Endothelial cell of umbilical vein (primary cell): ENCODE results near the gene USP47. TPM values are rescaled to one million over a fixed set of nuclear protein-coding genes. Genes with fewer than 3 reads are reported as not detected.

Experiments used
- BruUV-seq: library from RNA; stranded (reverse); fragments of 400-500 nt; replicated peaks from 2 replicates; lab custom pipeline; 2021; lab: Mats Ljungman, UMichigan
- CTCF ChIA-PET: fragments of 300-600, 350-600 bp; sonication (Branson Sonifier 250); formaldehyde crosslinking; loops from one replicate; lab custom pipeline; 2021; ENCODE audit warnings: antibody characterized with exemption, inconsistent platforms; lab: Charles Lee
- POLR2A ChIA-PET: fragments of 300-600, 350-600 bp; sonication (Branson Sonifier 250); formaldehyde crosslinking; loops from one replicate; lab custom pipeline; 2021; ENCODE audit warnings: antibody characterized with exemption, inconsistent platforms; lab: Charles Lee
- DNase-seq: peaks from one replicate; pipeline ENCODE4 v3.0.0-alpha.2; 2011; ENCODE audit warnings: low read depth, low spot score
- FAIRE-seq: peaks from 2 replicates; lab custom pipeline; 2011; peaks lifted over from hg19 to GRCh38; lab: Jason Lieb, UNC
- H2AFZ ChIP-seq: 2 replicates; pipeline ENCODE4 v1.6.0; 2012; ENCODE audit warnings: low read depth, low read length, control low read depth, inconsistent platforms
- H3K27ac ChIP-seq: 2 replicates; pipeline ENCODE4 v1.5.1; 2011; ENCODE audit warnings: low read depth, mild to moderate bottlenecking, control low read depth, low read length, moderate library complexity; ENCODE audit not compliant: insufficient read depth
- H3K27me3 ChIP-seq, 2 experiments: 2 replicates each; pipeline versions ENCODE4 v1.6.0 to v1.6.1; 2011; ENCODE audit warnings: low read length in 2 of 2, mixed read lengths in 1 of 2; ENCODE audit not compliant: control insufficient read depth in 2 of 2, insufficient read depth in 2 of 2
- H3K36me3 ChIP-seq, 2 experiments: 2 replicates in 1 of 2; 3 replicates in 1 of 2; pipeline ENCODE4 v1.5.1; 2011; ENCODE audit warnings: low read length in 2 of 2, mild to moderate bottlenecking in 1 of 2, moderate library complexity in 1 of 2; ENCODE audit not compliant: control insufficient read depth in 2 of 2, insufficient read depth in 2 of 2; ENCODE audit errors: extremely low read depth in 1 of 2
- H3K4me1 ChIP-seq: 3 replicates; pipeline ENCODE4 v1.5.1; 2011; ENCODE audit warnings: mild to moderate bottlenecking, low read length; ENCODE audit not compliant: control insufficient read depth, insufficient read depth; ENCODE audit errors: extremely low read depth
- H3K4me2 ChIP-seq: 2 replicates; pipeline ENCODE4 v1.6.1; 2011; ENCODE audit warnings: low read length, control low read depth, mixed read lengths; ENCODE audit not compliant: insufficient read depth
- H3K4me3 ChIP-seq, 3 experiments: fragments of 200-600 bp in 1 of 3; sonication (generic), shearing (Covaris generic) in 1 of 3; replicated peaks in 1 of 3; 2 replicates each; pipeline ENCODE4 v1.5.1; 2011 to 2016; ENCODE audit warnings: control low read depth in 3 of 3, low read length in 3 of 3, mild to moderate bottlenecking in 2 of 3, inconsistent platforms in 1 of 3, low read depth in 1 of 3, moderate library complexity in 1 of 3; ENCODE audit not compliant: insufficient read depth in 1 of 3
- H3K79me2 ChIP-seq: 2 replicates; pipeline ENCODE4 v1.6.0; 2012; ENCODE audit warnings: low read length, inconsistent platforms; ENCODE audit not compliant: control insufficient read depth, insufficient read depth
- H3K9ac ChIP-seq: replicated peaks from 2 replicates; pipeline ENCODE3; 2011; ENCODE audit warnings: low read length, control low read depth; ENCODE audit not compliant: insufficient read depth; ENCODE audit errors: extremely low read depth
- H3K9me1 ChIP-seq: replicated peaks from 3 replicates; pipeline ENCODE4 v1.6.0; 2011; ENCODE audit warnings: mild to moderate bottlenecking, low read length; ENCODE audit not compliant: control insufficient read depth, insufficient read depth; ENCODE audit errors: extremely low read depth
- H3K9me3 ChIP-seq: replicated peaks from 2 replicates; pipeline ENCODE4 v1.5.1; 2012; ENCODE audit warnings: low read length, inconsistent platforms; ENCODE audit not compliant: control insufficient read depth, insufficient read depth
- H4K20me1 ChIP-seq: replicated peaks from 2 replicates; pipeline ENCODE3; 2011; ENCODE audit warnings: mild to moderate bottlenecking, low read length; ENCODE audit not compliant: control insufficient read depth, insufficient read depth; ENCODE audit errors: extremely low read depth
- CTCF ChIP-seq, 2 donors: IDR thresholded peaks; 1 replicate in 1 of 2; 2 replicates in 1 of 2; pipeline ENCODE4 v1.5.1; 2011; ENCODE audit warnings: low read length in 2 of 2, mild to moderate bottlenecking in 2 of 2, moderate library complexity in 2 of 2, control low read depth in 1 of 2, inconsistent platforms in 1 of 2, low read depth in 1 of 2; ENCODE audit not compliant: insufficient read depth in 1 of 2; ENCODE audit errors: extremely low read depth in 1 of 2
- EZH2 ChIP-seq: IDR thresholded peaks from 2 replicates; pipeline ENCODE4 v1.6.1; 2012; ENCODE audit warnings: borderline replicate concordance, low read depth, mild to moderate bottlenecking, moderate library complexity, low read length, inconsistent platforms; ENCODE audit not compliant: severe bottlenecking
- FOS ChIP-seq: IDR thresholded peaks from 2 replicates; pipeline ENCODE4 v1.6.1; 2011; ENCODE audit warnings: mild to moderate bottlenecking, low read length, moderate library complexity, borderline replicate concordance; ENCODE audit not compliant: insufficient read depth
- GATA2 ChIP-seq: IDR thresholded peaks from 2 replicates; pipeline ENCODE4 v1.7.0; 2011; ENCODE audit warnings: low read depth, mild to moderate bottlenecking, moderate library complexity, mixed read lengths, low read length; ENCODE audit not compliant: insufficient read length, insufficient read depth
- JUN ChIP-seq: IDR thresholded peaks from 2 replicates; pipeline ENCODE4 v1.6.1; 2011; ENCODE audit warnings: borderline replicate concordance, low read depth; ENCODE audit not compliant: insufficient read length, insufficient read depth
- MAX ChIP-seq: IDR thresholded peaks from 2 replicates; pipeline ENCODE4 v1.6.1; 2011; ENCODE audit not compliant: insufficient read depth, insufficient read length
- MYC ChIP-seq: IDR thresholded peaks from one replicate; pipeline ENCODE4 v1.6.1; 2011; ENCODE audit warnings: mild to moderate bottlenecking, low read depth, low read length
- POLR2A ChIP-seq: IDR thresholded peaks from 2 replicates; pipeline ENCODE4 v1.6.1; 2012; ENCODE audit warnings: low read depth, mild to moderate bottlenecking, control low read depth, low read length
- POLR2AphosphoS5 ChIP-seq: IDR thresholded peaks from 2 replicates; pipeline ENCODE4 v1.6.1; 2012; ENCODE audit warnings: low read depth, mild to moderate bottlenecking, control low read depth, low read length, moderate library complexity; ENCODE audit not compliant: insufficient read depth
- dilution Hi-C: fragments of 300-500 bp; cut with MboI; formaldehyde crosslinking; loops from one replicate; pipeline ENCODE4 v1.15.0; 2019; ENCODE audit warnings: low sequenced_read_pairs; ENCODE audit not compliant: extremely low pct_ligation_motif_present
- intact Hi-C: fragments of 100-400 bp; cut with micrococcal nuclease; formaldehyde crosslinking; loops from one replicate; pipeline ENCODE4 v1.10.0; 2022
- polyA plus RNA-seq, 4 experiments: library from polyadenylated mRNA; depleted of rRNA in 3 of 4; stranded (reverse) in 3 of 4; unstranded in 1 of 4; fragments of >200 nt; gene quantifications; 2 replicates each; pipeline versions ENCODE4 v1.2.1 to v1.2.3, GENCODE V29; 2011 to 2012; ENCODE audit warnings: missing spikeins in 1 of 4
- total RNA-seq: library from RNA; stranded (reverse); gene quantifications from 2 replicates; pipeline ENCODE4 v1.2.3, GENCODE V29; 2021

Gene USP47
- total and polyA plus RNA-seq, 2 donors (not counting 3 experiments of a cell fraction or from before 2014, with no cell fraction given) = 7.8 to 38.0 TPM

- H3K9ac ChIP-seq = no peak overlapping the region
- H3K4me3 ChIP-seq = no peak overlapping the region
- H3K27me3 ChIP-seq = no peaks in the 10 kb centered on the region
- intact Hi-C loops (no loop called here), dilution Hi-C loops (no loop called here)
- no peaks in the 10 kb centered on the region for H3K9me3 ChIP-seq
- H3K79me2 ChIP-seq = no peaks in the 10 kb centered on the region
- ChIA-PET CTCF (interaction anchor here (1.3 kb wide), 1 partner anchor 15 kb away, joined by 3 read pairs; no protein-coding TSS in a partner anchor), POLR2A (no interaction called here)
- no peak overlapping the region for H3K27ac ChIP-seq
- FAIRE-seq = no peak
- H2AFZ ChIP-seq = no peak overlapping the region
- no peak for DNase-seq
- H3K9me1 ChIP-seq = no peaks in the 10 kb centered on the region
- H3K36me3 ChIP-seq = peaks cover 2 to 25% of the 10 kb centered on the region in 2 experiments
- H3K4me2 ChIP-seq = no peak overlapping the region
- TF ChIP-seq JUN = no peak
- no peak for TF ChIP-seq GATA2
- TF ChIP-seq POLR2A = no peak
- H4K20me1 ChIP-seq = no peaks in the 10 kb centered on the region
- peaks cover 22% of the 10 kb centered on the region for H3K4me1 ChIP-seq
- no TSS peak for BruUV-seq
Measured at GRCh38 chr11:11996321-11997048, 154.7 kb downstream of the USP47 start.

- Histone ChIP-seq H3K79me2 (no peaks in the 10 kb centered on the region), H3K4me3 (no peak overlapping the region), H3K9ac (no peak overlapping the region), H3K27ac (no peak overlapping the region), H3K4me1 (peaks cover 22% of the 10 kb centered on the region), H3K36me3 (peaks cover 4 to 27% of the 10 kb centered on the region in 2 experiments), H3K9me1 (no peaks in the 10 kb centered on the region), H2AFZ (no peak overlapping the region), H3K4me2 (no peak overlapping the region), H3K9me3 (no peaks in the 10 kb centered on the region), H3K27me3 (no peaks in the 10 kb centered on the region), H4K20me1 (no peaks in the 10 kb centered on the region)
- FAIRE-seq (no peak), DNase-seq (no peak)
- TF ChIP-seq FOS = no peak
- no peak for TF ChIP-seq MAX
- TF ChIP-seq MYC = no peak
- TF ChIP-seq POLR2A = no peak
- TF ChIP-seq EZH2 = no peak
- TF ChIP-seq CTCF (IDR thresholded peaks at IDR 0.05; ENCODE audit: extremely low read depth in 1 of 2, insufficient read depth in 1 of 2, low read depth in 1 of 2, low read length in 2 of 2) = no peak
- no peak for TF ChIP-seq GATA2
- no peak for TF ChIP-seq JUN
- no peak for TF ChIP-seq POLR2AphosphoS5
- dilution Hi-C loops (no loop called here), intact Hi-C loops (no loop called here)
- ChIA-PET CTCF (no interaction called here), POLR2A (no interaction called here)
- BruUV-seq = no TSS peak
Measured at GRCh38 chr11:11997049-11997322, 155.2 kb downstream of the USP47 start.
